Spleen (tissue), 7 donors: ENCODE measurements around the gene STK4.

Source experiments
- CTCF ChIP-seq, 11 experiments: fragments of 200-600 bp in 7 of 11; fragments of 450-650 bp in 4 of 11; sonication (generic) in 4 of 11; IDR thresholded peaks in 8 of 11; conservative IDR thresholded peaks in 3 of 11; 1 replicate in 7 of 11; 2 replicates in 4 of 11; pipeline versions ENCODE4 v1.4.0 to v1.8.0; 2016 to 2021; ENCODE audit warnings: antibody characterized with exemption in 11 of 11, inconsistent platforms in 4 of 11, mild to moderate bottlenecking in 1 of 11
- POLR2A ChIP-seq, 3 donors: fragments of 450-650 bp; IDR thresholded peaks; one replicate each; pipeline ENCODE4 v1.5.1; 2017; ENCODE audit warnings: antibody characterized with exemption in 3 of 3, mild to moderate bottlenecking in 1 of 3
- donor health status: DM: no; HTN: no; CAD: no; lungs with moderate emphysema.
- donor health status: DM: no; HTN: no; CAD: no.
- donor health status: DM: no; HTN: no; CAD: no.

GRCh38 chr20:45119556-45120266, 153.4 kb downstream of the STK4 start:
- TF ChIP-seq CTCF (IDR thresholded peaks at IDR 0.05 in 8 of 11, conservative IDR thresholded peaks at IDR 0.05 in 3 of 11), result no peak
- TF ChIP-seq POLR2A (IDR thresholded peaks at IDR 0.05), result no peak
